OCI-LY3 (cell line): Measurements from ENCODE around the gene DACT2.

Experiments used
- H2AFZ ChIP-seq: fragments of 200-600, 300-600 bp; shearing (Covaris generic); 2 replicates; pipeline ENCODE4 v1.6.0; 2014; ENCODE audit warnings: antibody characterized with exemption, low read depth, low read length
- H3K27ac ChIP-seq: fragments of 200-600, 300-600 bp; sonication (generic); 2 replicates; pipeline ENCODE4 v1.5.1; 2014; ENCODE audit warnings: mild to moderate bottlenecking, low read length, moderate library complexity, mixed read lengths
- H3K27me3 ChIP-seq: fragments of 200-600, 300-600 bp; sonication (generic); 2 replicates; pipeline ENCODE4 v1.6.1; 2014; ENCODE audit warnings: low read depth, low read length, mixed read lengths
- H3K36me3 ChIP-seq: fragments of 200-600, 300-600 bp; sonication (generic); replicated peaks from 2 replicates; pipeline ENCODE3; 2014; ENCODE audit warnings: low read depth, low read length, mixed read lengths
- H3K4me1 ChIP-seq: fragments of 300-600, 200-600 bp; sonication (generic); 2 replicates; pipeline ENCODE4 v1.6.1; 2014; ENCODE audit warnings: low read length, mixed read lengths
- H3K4me2 ChIP-seq: fragments of 200-600, 300-600 bp; sonication (generic); 2 replicates; pipeline ENCODE4 v1.6.1; 2014; ENCODE audit warnings: low read length, mixed read lengths
- H3K4me3 ChIP-seq: fragments of 300-600, 200-600 bp; sonication (generic); 2 replicates; pipeline ENCODE4 v1.5.1; 2014; ENCODE audit warnings: antibody characterized with exemption, mild to moderate bottlenecking, low read length, moderate library complexity
- H3K79me2 ChIP-seq: fragments of 300-600, 200-600 bp; shearing (Covaris generic); 2 replicates; pipeline ENCODE4 v1.6.1; 2014; ENCODE audit warnings: mild to moderate bottlenecking, low read length, mixed read lengths
- H3K9ac ChIP-seq: fragments of 300-600, 200-600 bp; shearing (Covaris generic); 2 replicates; pipeline ENCODE4 v1.6.0; 2014; ENCODE audit warnings: mild to moderate bottlenecking, low read length, moderate library complexity
- H3K9me3 ChIP-seq: fragments of 200-600, 300-600 bp; shearing (Covaris generic); 2 replicates; pipeline ENCODE4 v1.6.1; 2014; ENCODE audit warnings: low read length, mixed read lengths; ENCODE audit not compliant: insufficient read depth
- H4K20me1 ChIP-seq: fragments of 200-600, 300-600 bp; sonication (generic); 2 replicates; pipeline ENCODE4 v1.6.1; 2016; ENCODE audit warnings: low read length, mixed read lengths; ENCODE audit not compliant: insufficient read depth
- CTCF ChIP-seq: fragments of 200-600, 300-600 bp; sonication (generic); IDR thresholded peaks from 2 replicates; pipeline ENCODE4 v1.5.1; 2014; ENCODE audit warnings: antibody characterized with exemption, low read length, low read depth
- EZH2phosphoT487 ChIP-seq: fragments of 200-600 bp; shearing (Covaris generic); IDR thresholded peaks from 2 replicates; pipeline ENCODE4 v1.6.1; 2018; ENCODE audit warnings: antibody characterized with exemption, mixed run types, low read depth

DACT2 gene

GRCh38 chr6:168273441-168274036, 46.0 kb downstream of the DACT2 start:
- no peaks in the 10 kb centered on the region for H3K9me3 ChIP-seq
- no peak overlapping the region for H3K27ac ChIP-seq
- no peak overlapping the region for H3K9ac ChIP-seq
- H3K4me1 ChIP-seq, result no peaks in the 10 kb centered on the region
- no peak overlapping the region for H2AFZ ChIP-seq
- H3K4me3 ChIP-seq, result no peak overlapping the region
- H3K36me3 ChIP-seq, result no peaks in the 10 kb centered on the region
- TF ChIP-seq CTCF (no peak), EZH2phosphoT487 (no peak)
- no peaks in the 10 kb centered on the region for H3K79me2 ChIP-seq
- no peaks in the 10 kb centered on the region for H3K27me3 ChIP-seq
- H4K20me1 ChIP-seq, result no peaks in the 10 kb centered on the region
- no peak overlapping the region for H3K4me2 ChIP-seq

- Histone ChIP-seq H3K9me3 (no peaks in the 10 kb centered on the region), H3K36me3 (no peaks in the 10 kb centered on the region), H3K27ac (no peak overlapping the region), H4K20me1 (no peaks in the 10 kb centered on the region), H3K27me3 (no peaks in the 10 kb centered on the region), H3K4me1 (no peaks in the 10 kb centered on the region), H3K79me2 (no peaks in the 10 kb centered on the region), H3K4me3 (no peak overlapping the region), H2AFZ (no peak overlapping the region), H3K4me2 (no peak overlapping the region), H3K9ac (no peak overlapping the region)
- TF ChIP-seq EZH2phosphoT487 (no peak), CTCF (no peak)
Observed at GRCh38 chr6:168272415-168273325, 46.9 kb downstream of the DACT2 start.

GRCh38 chr6:168270274-168271172, 49.1 kb downstream of the DACT2 start:
- no peaks in the 10 kb centered on the region for H3K27me3 ChIP-seq
- H3K4me1 ChIP-seq, result no peaks in the 10 kb centered on the region

More at GRCh38 chr6:168270274-168271172, 49.1 kb downstream of the DACT2 start:
- H3K9me3 ChIP-seq, result no peaks in the 10 kb centered on the region
- no peaks in the 10 kb centered on the region for H3K79me2 ChIP-seq
- H3K9ac ChIP-seq, result no peak overlapping the region
- no peak overlapping the region for H3K27ac ChIP-seq
- no peaks in the 10 kb centered on the region for H4K20me1 ChIP-seq
- no peak overlapping the region for H2AFZ ChIP-seq
- no peak overlapping the region for H3K4me2 ChIP-seq
- no peak for TF ChIP-seq CTCF
- no peak for TF ChIP-seq EZH2phosphoT487
- H3K4me3 ChIP-seq, result no peak overlapping the region
- no peaks in the 10 kb centered on the region for H3K36me3 ChIP-seq
